ENCODE measurements around the gene PPP4R3C. TPM values are rescaled to one million over a fixed set of nuclear protein-coding genes. Genes with fewer than 3 reads are reported as not detected.

Gene PPP4R3C
- total RNA-seq, 2 donors from 2014 or later, result not detected

Other genes starting within 250 kb of the PPP4R3C start
- gene DCAF8L2, start 127.0 kb upstream of the PPP4R3C start, total RNA-seq, result not detected

All from activated T-cell treated with anti-CD3 and anti-CD28 coated beads, Interleukin-2, amount 50 U/mL, for 72 hours (primary cell).